NCI-H82 treated with DMSO at 0.1 percent for 48 hours (cell line): Measurements from ENCODE around the gene UPP2.

ENCODE experiments used
- DNase-seq: peaks from one replicate; lab custom pipeline; 2025; ENCODE audit not compliant: unreplicated experiment; lab: John Stamatoyannopoulos, UW

UPP2 gene

GRCh38 chr2:158101384-158101926 lies at the start of gene UPP2:
Gene UPP2 (plus strand): TSS chr2:158101876. CDS start chr2:158102064, 188 bp downstream.
- DNase-seq = no peak

GRCh38 chr2:158052761-158053160 lies 48.9 kb upstream of the UPP2 start:
- no peak for DNase-seq

GRCh38 chr2:158056875-158057274 lies 44.8 kb upstream of the UPP2 start:
- no peak for DNase-seq

GRCh38 chr2:158060160-158060834 lies 41.4 kb upstream of the UPP2 start:
- no peak for DNase-seq

- peak; percentile 27 for DNase-seq
Observed at GRCh38 chr2:158060835-158061435, 40.7 kb upstream of the UPP2 start.

- no peak for DNase-seq
Observed at GRCh38 chr2:158061763-158062162, 39.9 kb upstream of the UPP2 start.

- DNase-seq = no peak
Observed at GRCh38 chr2:158066046-158066713, 35.5 kb upstream of the UPP2 start.

- no peak for DNase-seq
Observed at GRCh38 chr2:158071018-158071417, 30.7 kb upstream of the UPP2 start.

GRCh38 chr2:158072361-158072760 lies 29.3 kb upstream of the UPP2 start:
- no peak for DNase-seq

- no peak for DNase-seq
Observed at GRCh38 chr2:158079672-158080071, 22.0 kb upstream of the UPP2 start.

GRCh38 chr2:158088093-158088492 lies 13.6 kb upstream of the UPP2 start:
- DNase-seq = no peak

GRCh38 chr2:158089322-158089721 lies 12.4 kb upstream of the UPP2 start:
- DNase-seq = no peak

- DNase-seq = no peak
Observed at GRCh38 chr2:158091647-158092046, 10.0 kb upstream of the UPP2 start.

- DNase-seq = peak; percentile 19
Observed at GRCh38 chr2:158094487-158095092, 7.1 kb upstream of the UPP2 start.

GRCh38 chr2:158095269-158095668 lies 6.4 kb upstream of the UPP2 start:
- DNase-seq = no peak

GRCh38 chr2:158095912-158096311 lies 5.8 kb upstream of the UPP2 start:
- no peak for DNase-seq

- DNase-seq = no peak
Observed at GRCh38 chr2:158097481-158097880, 4.2 kb upstream of the UPP2 start.

GRCh38 chr2:158098178-158098577 lies 3.5 kb upstream of the UPP2 start:
- DNase-seq = no peak

GRCh38 chr2:158099716-158100115 lies 2.0 kb upstream of the UPP2 start:
- DNase-seq = no peak

- DNase-seq = no peak
Observed at GRCh38 chr2:158100411-158100810, 1.3 kb upstream of the UPP2 start.

GRCh38 chr2:158102446-158102845 lies 770 bp downstream of the UPP2 start:
- DNase-seq = no peak
